ENCODE results near the gene MRPS2. TPM values are rescaled to one million over a fixed set of nuclear protein-coding genes. Genes with fewer than 3 reads are reported as not detected.

Gene MRPS2
- total RNA-seq, 1 donor from 2014 or later = 38.4 TPM

DNA sequence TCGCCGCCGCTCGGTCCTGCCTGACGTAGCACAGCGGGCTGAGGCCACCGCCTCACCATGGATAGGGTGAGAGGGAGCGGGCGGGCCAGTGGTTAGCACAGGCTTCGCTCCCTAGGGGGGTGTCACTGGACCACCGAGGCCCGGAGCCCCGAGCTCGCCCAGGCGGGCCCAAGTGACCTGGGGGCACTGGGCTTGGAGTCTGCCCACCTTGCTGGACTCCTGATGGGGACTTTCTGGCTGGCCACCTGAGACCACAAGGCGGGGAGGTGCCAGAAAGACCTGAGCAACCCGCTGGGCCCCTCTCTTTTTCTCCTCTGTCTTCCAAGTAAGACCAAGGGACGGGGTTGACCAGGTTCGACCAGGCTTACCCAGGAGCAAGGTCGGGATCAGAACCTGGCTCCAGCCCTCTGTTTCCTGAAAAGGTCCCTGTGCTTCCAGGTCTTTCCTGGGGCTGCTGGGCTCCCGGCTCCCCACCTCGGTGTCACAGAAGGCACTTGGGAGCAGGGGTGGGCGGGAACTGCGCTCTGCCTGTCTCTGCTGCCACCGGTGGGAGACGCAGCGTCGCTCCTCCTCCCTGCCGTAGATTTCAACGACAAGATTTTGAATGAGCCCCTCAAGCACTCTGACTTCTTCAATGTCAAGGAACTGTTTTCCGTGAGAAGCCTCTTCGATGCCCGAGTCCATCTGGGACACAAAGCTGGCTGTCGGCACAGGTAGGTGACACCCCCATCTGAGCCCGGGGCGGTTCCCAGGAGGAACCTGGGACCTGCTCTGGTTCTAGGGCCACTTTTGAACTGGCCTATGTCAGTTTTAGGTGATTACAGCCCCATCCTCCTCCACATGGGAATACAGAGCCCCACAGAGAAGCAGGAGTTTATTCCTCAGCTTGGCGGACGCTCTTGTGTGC is 1.0 kb downstream of the MRPS2 start:
- H3K4me3 Mint-ChIP-seq = peak overlapping the region; percentile 86
- H3K27ac Mint-ChIP-seq = peak overlapping the region; percentile 80
- peaks cover 10% of the 10 kb centered on the region for H3K4me1 Mint-ChIP-seq
- DNase-seq (ENCODE audit: low spot score in 2 of 2, unreplicated experiment in 2 of 2) = no peak
- no peak for TF ChIP-seq CTCF (IDR thresholded peaks at IDR 0.05; ENCODE audit: unreplicated experiment)
- no peaks in the 10 kb centered on the region for H3K9me3 Mint-ChIP-seq
- H3K36me3 Mint-ChIP-seq = peaks cover 7% of the 10 kb centered on the region
- H3K27me3 Mint-ChIP-seq (ENCODE audit: low read depth) = no peaks in the 10 kb centered on the region

DNA sequence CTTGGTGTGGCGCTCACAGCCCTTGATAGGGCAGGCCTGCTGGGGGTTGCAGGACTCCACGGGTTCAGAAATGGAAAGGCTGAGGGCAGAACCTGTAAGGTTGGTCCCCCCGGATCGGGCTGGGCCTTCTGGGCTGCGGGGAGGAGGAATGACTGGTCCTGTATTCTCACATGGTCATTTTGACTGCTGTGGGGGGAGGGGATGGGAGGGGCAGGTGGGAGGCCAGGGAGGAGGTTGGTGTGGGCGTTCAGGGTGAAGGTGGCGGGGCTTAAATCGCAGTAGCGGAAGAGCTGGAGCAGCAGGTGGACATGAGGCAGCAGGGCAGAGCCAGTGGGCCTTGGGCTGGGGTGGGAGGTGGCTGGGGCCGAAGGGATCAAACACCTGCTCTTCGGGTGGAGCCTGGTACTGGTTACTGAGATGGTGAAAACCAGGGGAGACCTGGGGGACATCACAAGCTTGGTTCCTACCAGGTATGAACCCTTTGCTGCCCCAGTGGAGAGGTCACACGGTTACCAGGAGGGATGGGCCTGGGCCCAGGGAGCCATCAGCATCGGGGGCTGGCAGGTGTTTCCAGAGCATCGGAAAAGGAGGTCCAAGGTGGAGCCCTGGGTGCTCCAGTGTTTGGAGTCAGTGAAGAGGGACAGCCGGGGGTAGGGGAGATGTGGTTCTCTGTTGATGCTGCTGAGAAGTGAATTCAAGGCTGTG is 1.8 kb downstream of the MRPS2 start:
- peak overlapping the region; percentile 86 for H3K4me3 Mint-ChIP-seq
- peaks cover 10% of the 10 kb centered on the region for H3K4me1 Mint-ChIP-seq
- H3K27me3 Mint-ChIP-seq (ENCODE audit: low read depth) = no peaks in the 10 kb centered on the region
- peaks cover 7% of the 10 kb centered on the region for H3K36me3 Mint-ChIP-seq
- no peak for TF ChIP-seq CTCF (IDR thresholded peaks at IDR 0.05; ENCODE audit: unreplicated experiment)
- no peaks in the 10 kb centered on the region for H3K9me3 Mint-ChIP-seq
- DNase-seq (ENCODE audit: low spot score in 2 of 2, unreplicated experiment in 2 of 2) = no peak
- H3K27ac Mint-ChIP-seq = peak overlapping the region; percentile 80

GRCh38 chr9:135502873-135503321 is 2.4 kb downstream of the MRPS2 start:
- no peaks in the 10 kb centered on the region for H3K27me3 Mint-ChIP-seq (ENCODE audit: low read depth)
- H3K36me3 Mint-ChIP-seq = peaks cover 7% of the 10 kb centered on the region
- no peak for DNase-seq (ENCODE audit: low spot score in 2 of 2, unreplicated experiment in 2 of 2)
- peaks cover 10% of the 10 kb centered on the region for H3K4me1 Mint-ChIP-seq
- no peaks in the 10 kb centered on the region for H3K9me3 Mint-ChIP-seq
- H3K4me3 Mint-ChIP-seq = peak overlapping the region; percentile 86
- TF ChIP-seq CTCF (IDR thresholded peaks at IDR 0.05; ENCODE audit: unreplicated experiment) = no peak
- H3K27ac Mint-ChIP-seq = no peak overlapping the region

DNA sequence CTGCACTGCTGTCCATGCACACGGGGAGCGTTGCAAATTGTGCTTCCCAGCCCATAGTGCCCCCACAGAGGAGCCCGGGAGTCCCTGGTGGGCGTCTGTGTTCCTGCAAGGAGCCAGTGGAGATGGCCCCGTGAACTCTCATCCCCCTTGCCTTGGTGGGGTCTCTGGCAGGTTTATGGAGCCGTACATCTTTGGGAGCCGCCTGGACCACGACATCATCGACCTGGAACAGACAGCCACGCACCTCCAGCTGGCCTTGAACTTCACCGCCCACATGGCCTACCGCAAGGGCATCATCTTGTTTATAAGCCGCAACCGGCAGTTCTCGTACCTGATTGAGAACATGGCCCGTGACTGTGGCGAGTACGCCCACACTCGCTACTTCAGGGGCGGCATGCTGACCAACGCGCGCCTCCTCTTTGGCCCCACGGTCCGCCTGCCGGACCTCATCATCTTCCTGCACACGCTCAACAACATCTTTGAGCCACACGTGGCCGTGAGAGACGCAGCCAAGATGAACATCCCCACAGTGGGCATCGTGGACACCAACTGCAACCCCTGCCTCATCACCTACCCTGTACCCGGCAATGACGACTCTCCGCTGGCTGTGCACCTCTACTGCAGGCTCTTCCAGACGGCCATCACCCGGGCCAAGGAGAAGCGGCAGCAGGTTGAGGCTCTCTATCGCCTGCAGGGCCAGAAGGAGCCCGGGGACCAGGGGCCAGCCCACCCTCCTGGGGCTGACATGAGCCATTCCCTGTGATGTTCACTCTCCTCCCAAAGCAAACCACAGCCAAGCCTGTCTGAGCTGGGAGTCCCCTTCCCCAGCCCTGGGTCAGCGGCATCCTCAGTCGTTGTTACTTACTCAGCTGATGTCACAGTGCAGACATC is 3.1 kb downstream of the MRPS2 start:
- Mint-ChIP-seq H3K27me3 (ENCODE audit: low read depth) (no peaks in the 10 kb centered on the region), H3K36me3 (peaks cover 7% of the 10 kb centered on the region), H3K4me3 (peak overlapping the region; percentile 86), H3K27ac (no peak overlapping the region), H3K4me1 (peaks cover 10% of the 10 kb centered on the region), H3K9me3 (no peaks in the 10 kb centered on the region)
- TF ChIP-seq CTCF (IDR thresholded peaks at IDR 0.05; ENCODE audit: unreplicated experiment) = no peak
- no peak for DNase-seq (ENCODE audit: low spot score in 2 of 2, unreplicated experiment in 2 of 2)

Data from mesothelial cell of epicardium (in vitro differentiated cells).